Measurements from ENCODE around the gene ABCA6.

Gene ABCA6

GRCh38 chr17:69175625-69176456 lies 34.1 kb upstream of the ABCA6 start (continued):
- TF ChIP-seq, protein P1, sequence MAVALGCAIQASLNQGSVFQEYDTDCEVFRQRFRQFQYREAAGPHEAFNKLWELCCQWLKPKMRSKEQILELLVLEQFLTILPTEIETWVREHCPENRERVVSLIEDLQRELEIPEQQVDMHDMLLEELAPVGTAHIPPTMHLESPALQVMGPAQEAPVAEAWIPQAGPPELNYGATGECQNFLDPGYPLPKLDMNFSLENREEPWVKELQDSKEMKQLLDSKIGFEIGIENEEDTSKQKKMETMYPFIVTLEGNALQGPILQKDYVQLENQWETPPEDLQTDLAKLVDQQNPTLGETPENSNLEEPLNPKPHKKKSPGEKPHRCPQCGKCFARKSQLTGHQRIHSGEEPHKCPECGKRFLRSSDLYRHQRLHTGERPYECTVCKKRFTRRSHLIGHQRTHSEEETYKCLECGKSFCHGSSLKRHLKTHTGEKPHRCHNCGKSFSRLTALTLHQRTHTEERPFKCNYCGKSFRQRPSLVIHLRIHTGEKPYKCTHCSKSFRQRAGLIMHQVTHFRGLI (tag by site-specific recombination; IDR thresholded peaks at IDR 0.05), result no peak
- TF ChIP-seq ZNF654 (tag by site-specific recombination; IDR thresholded peaks at IDR 0.05; ENCODE audit: low read depth) (no peak), ZBTB44 (tag by site-specific recombination; IDR thresholded peaks at IDR 0.05) (no peak), ZNF610 (tag by site-specific recombination; IDR thresholded peaks at IDR 0.05; ENCODE audit: borderline replicate concordance) (no peak), ZNF747 (tag by site-specific recombination; IDR thresholded peaks at IDR 0.05) (no peak), ZFP3 (tag by site-specific recombination; IDR thresholded peaks at IDR 0.05; ENCODE audit: low read depth) (no peak), ZFP69B (tag by site-specific recombination; IDR thresholded peaks at IDR 0.05) (no peak), ZNF133 (tag by site-specific recombination; IDR thresholded peaks at IDR 0.05) (no peak), ZNF433 (tag by site-specific recombination; IDR thresholded peaks at IDR 0.05; ENCODE audit: low read depth) (no peak), ZNF837 (tag by site-specific recombination; IDR thresholded peaks at IDR 0.05) (no peak), ZXDB (tag by site-specific recombination; IDR thresholded peaks at IDR 0.05) (no peak), ZNF391 (tag by site-specific recombination; IDR thresholded peaks at IDR 0.05; ENCODE audit: borderline replicate concordance, low read depth) (no peak), GLI2 (tag by site-specific recombination; IDR thresholded peaks at IDR 0.05; ENCODE audit: borderline replicate concordance, low read depth) (no peak), ZNF776 (tag by site-specific recombination; IDR thresholded peaks at IDR 0.05; ENCODE audit: borderline replicate concordance) (no peak), ZNF830 (tag by site-specific recombination; IDR thresholded peaks at IDR 0.05; ENCODE audit: low read depth) (no peak), MZF1 (tag by site-specific recombination; IDR thresholded peaks at IDR 0.05; ENCODE audit: borderline replicate concordance) (no peak)
- TF ChIP-seq, protein P2, sequence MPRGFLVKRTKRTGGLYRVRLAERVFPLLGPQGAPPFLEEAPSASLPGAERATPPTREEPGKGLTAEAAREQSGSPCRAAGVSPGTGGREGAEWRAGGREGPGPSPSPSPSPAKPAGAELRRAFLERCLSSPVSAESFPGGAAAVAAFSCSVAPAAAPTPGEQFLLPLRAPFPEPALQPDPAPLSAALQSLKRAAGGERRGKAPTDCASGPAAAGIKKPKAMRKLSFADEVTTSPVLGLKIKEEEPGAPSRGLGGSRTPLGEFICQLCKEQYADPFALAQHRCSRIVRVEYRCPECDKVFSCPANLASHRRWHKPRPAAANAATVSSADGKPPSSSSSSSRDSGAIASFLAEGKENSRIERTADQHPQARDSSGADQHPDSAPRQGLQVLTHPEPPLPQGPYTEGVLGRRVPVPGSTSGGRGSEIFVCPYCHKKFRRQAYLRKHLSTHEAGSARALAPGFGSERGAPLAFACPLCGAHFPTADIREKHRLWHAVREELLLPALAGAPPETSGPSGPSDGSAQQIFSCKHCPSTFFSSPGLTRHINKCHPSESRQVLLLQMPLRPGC (tag by site-specific recombination; IDR thresholded peaks at IDR 0.05), result no peak
- TF ChIP-seq, protein P3, sequence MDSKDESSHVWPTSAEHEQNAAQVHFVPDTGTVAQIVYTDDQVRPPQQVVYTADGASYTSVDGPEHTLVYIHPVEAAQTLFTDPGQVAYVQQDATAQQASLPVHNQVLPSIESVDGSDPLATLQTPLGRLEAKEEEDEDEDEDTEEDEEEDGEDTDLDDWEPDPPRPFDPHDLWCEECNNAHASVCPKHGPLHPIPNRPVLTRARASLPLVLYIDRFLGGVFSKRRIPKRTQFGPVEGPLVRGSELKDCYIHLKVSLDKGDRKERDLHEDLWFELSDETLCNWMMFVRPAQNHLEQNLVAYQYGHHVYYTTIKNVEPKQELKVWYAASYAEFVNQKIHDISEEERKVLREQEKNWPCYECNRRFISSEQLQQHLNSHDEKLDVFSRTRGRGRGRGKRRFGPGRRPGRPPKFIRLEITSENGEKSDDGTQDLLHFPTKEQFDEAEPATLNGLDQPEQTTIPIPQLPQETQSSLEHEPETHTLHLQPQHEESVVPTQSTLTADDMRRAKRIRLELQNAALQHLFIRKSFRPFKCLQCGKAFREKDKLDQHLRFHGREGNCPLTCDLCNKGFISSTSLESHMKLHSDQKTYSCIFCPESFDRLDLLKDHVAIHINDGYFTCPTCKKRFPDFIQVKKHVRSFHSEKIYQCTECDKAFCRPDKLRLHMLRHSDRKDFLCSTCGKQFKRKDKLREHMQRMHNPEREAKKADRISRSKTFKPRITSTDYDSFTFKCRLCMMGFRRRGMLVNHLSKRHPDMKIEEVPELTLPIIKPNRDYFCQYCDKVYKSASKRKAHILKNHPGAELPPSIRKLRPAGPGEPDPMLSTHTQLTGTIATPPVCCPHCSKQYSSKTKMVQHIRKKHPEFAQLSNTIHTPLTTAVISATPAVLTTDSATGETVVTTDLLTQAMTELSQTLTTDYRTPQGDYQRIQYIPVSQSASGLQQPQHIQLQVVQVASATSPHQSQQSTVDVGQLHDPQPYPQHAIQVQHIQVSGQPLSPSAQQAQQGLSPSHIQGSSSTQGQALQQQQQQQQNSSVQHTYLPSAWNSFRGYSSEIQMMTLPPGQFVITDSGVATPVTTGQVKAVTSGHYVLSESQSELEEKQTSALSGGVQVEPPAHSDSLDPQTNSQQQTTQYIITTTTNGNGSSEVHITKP (tag by site-specific recombination; IDR thresholded peaks at IDR 0.05), result peak; percentile 63
- TF ChIP-seq, protein P4, sequence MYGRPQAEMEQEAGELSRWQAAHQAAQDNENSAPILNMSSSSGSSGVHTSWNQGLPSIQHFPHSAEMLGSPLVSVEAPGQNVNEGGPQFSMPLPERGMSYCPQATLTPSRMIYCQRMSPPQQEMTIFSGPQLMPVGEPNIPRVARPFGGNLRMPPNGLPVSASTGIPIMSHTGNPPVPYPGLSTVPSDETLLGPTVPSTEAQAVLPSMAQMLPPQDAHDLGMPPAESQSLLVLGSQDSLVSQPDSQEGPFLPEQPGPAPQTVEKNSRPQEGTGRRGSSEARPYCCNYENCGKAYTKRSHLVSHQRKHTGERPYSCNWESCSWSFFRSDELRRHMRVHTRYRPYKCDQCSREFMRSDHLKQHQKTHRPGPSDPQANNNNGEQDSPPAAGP (tag by site-specific recombination; IDR thresholded peaks at IDR 0.05), result no peak
